GM21576 (cell line): ENCODE results near the gene PDPK1.
"Not testable (repeated sequence)": the region's sequence is repeated elsewhere in the genome, so short reads cannot be mapped to it uniquely, and the experiment has no call there.

Source experiments
- ATAC-seq: cut with Tn5 transposase; IDR thresholded peaks from one replicate; pipeline ENCODE4 v1.9.1; 2021; ENCODE audit warnings: mild to moderate bottlenecking, moderate library complexity; ENCODE audit not compliant: unreplicated experiment

Gene PDPK1

DNA sequence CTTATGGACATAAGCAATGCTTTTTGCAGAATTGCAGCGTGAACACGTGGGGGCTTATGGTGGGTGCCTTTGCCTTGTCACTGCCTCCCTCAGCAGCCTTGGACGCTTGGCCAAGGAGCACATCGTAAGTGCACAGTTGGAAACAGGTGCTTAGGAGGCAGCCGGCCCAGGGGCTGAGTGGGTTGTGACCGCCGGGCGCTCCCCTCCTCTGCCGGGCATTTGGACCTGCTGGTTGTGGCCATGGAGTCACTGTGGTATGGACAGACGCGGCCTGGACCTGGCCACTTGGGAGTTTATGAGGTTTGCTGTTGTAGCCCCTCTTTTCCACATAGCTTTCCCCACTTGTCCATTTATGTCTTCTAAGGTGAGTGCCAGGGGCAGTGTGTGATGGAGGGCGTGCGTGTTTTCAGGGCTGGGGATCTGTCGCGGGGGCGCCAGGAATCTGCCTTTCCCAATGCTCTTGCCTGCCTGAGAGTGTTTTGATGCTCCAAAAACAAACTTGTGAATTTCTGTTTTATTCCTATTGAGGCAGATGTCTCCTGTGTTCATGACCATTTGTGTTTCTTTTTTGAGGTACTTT lies 49.2 kb downstream of the PDPK1 start:
- ATAC-seq: no peak

DNA sequence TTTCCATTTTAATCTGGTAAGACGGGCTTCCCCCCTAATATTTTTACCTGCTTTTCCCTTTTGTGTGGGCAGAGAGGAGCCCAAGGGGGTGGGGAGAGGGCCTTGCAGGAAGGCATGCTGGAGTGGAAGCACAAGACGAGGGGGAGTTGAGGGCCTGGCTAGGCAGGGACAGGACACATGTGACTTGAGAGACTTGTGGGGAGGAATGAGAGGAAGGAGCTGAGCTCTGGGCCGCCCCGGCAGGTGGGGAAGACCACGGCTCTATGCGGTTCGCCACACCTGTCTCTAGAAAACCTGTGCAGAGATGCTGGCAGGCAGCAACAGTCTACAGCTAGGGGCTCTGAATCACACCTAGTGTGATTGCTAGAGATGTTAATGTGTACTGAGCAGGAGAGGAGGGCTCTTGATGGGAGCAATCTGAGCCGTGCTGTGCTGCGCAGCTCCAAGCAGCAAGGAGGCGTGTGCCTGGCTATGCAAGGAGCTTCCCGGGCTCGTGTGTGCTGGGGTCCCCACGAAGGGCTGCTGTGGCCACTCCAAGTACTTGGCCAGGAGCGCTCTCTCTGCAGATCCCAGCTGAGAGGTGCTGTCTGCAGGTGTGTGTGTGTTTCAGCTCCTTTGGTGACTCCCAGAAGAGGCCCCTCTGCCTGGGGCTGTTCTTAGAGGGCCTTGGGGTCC lies 50.2 kb downstream of the PDPK1 start:
- ATAC-seq: no peak

DNA sequence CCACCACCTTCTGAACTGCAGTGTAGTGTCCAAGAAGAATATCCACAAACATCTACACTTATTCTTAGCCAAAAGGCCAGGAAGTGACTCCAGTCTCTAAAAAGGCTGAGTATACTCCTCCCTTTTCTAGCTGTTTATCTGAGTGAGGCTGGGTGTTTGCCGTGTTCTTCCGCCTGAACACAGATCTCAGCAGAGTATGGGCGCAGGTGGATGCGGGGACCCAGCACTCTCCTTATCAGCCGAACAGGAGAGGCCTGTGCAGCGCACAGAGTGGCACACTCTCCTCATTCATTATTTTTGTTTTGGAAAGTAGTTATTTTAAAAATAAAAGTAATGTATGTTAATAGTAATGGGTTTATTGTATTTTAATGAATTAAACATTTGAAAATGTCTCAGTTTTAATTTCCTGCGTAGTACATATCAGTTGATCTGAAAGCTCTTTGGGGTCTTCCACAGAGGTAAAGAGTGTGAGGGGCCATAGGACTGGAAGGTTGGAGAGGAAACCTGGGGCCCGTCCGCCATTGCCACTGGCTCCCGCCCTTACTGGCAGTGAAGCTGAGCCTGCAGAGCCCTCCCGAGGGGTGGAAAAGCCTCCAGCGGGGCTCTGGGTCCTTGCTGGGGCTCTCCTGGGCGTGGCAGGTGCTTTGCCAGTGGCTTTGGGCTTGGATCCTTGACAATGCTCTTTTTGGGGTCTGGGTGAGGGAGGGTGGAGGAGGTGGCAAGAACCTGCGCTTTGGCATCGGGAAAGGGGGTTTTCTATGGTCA lies 53.8 kb downstream of the PDPK1 start:
- no peak for ATAC-seq

DNA sequence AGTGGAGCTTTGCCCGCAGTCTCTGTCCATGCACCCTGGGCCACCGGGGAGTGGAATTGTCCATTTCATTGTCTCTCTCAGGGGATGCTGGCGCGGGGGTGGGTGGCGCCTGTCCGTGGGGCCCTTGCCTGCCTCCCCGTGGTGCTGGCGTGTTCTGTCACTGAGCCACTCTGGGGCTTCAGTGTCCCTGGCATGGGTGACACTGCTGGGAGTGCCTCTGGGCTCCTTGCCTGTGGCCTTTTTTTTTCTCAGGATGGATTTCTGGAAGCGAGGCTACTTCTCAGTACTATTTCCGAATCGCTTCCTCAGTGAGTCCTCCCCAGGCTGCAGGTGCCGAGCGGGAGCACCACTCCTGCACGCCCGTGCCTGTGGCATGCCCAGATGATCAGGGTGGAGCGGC lies 55.0 kb downstream of the PDPK1 start:
- no peak for ATAC-seq

DNA sequence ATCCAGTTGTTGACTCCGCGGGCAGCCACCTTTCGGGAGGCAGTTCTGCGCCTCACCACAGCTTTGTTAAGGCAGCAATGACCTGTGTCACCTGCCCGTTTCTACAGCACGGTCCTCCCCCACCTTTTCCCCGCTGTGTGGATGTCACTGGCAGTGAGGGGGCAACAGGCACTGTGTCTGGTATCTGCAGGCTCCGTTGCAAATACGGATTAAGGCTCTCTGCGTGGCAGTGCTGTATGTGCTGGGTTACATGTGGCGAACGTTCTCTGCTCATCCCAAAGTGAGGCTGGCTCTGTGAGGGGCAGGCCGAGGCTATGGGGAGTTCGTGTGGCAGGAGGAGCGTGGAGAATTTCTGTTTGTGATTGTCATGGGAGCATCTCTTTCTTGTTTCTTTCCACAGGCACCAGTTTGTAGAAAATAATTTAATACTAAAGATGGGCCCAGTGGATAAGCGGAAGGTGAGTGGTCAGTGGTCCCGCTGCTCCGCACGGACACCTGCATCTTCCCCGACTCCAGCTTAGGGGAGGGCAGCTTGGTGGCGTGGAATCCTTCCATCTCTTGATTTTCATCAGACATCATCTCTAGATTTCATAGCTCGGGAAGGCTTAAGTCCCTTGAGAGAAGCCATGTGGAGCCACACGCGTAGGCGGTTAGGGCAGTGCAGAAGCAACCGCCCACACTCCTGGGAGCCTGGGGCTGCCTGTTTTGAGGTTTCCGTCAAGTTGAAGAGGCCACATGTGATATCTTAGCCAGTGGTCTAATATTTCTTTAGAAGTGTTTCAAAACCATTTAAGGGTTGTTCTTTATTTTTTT lies 57.8 kb downstream of the PDPK1 start:
- no peak for ATAC-seq

DNA sequence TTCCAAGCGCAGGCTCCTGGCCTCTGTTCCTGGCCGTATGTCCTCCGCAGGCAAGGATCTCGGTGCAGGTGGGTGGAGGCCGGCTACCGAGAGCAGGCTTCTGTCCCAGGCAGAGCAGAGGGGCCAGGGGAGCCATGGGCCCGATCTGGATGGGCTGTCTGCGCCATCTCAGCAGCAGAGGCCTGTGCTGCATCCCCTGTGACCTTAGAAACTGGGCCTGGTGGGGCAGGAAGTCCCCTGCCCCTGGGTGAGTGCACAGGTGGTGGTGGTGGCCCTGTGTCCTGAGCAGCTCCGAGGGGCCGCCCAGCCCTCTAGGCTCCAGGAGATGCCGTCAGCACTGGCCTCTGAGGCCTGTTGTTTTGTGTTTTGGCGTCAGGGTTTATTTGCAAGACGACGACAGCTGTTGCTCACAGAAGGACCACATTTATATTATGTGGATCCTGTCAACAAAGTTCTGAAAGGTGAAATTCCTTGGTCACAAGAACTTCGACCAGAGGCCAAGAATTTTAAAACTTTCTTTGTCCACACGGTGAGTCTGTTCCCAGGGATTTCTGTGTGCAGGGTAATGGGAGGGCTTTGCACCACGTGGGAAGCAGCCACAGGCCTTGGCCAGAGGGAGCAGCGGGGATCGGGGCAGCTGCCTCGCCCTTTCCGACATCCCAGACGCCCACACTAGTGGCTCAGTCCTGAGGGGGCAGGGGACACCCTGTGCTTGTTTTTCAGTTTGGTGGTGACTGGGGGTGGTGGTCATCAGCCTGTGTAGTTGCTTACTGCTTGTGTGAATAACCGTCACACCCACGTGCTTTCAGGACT lies 59.1 kb downstream of the PDPK1 start:
- ATAC-seq: no peak

DNA sequence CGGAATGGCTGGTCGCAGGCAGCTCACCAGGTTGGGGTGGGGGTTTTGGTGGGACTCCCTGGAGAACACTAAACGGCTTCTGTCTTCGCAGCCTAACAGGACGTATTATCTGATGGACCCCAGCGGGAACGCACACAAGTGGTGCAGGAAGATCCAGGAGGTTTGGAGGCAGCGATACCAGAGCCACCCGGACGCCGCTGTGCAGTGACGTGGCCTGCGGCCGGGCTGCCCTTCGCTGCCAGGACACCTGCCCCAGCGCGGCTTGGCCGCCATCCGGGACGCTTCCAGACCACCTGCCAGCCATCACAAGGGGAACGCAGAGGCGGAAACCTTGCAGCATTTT lies 59.7 kb downstream of the PDPK1 start:
- ATAC-seq: no peak

DNA sequence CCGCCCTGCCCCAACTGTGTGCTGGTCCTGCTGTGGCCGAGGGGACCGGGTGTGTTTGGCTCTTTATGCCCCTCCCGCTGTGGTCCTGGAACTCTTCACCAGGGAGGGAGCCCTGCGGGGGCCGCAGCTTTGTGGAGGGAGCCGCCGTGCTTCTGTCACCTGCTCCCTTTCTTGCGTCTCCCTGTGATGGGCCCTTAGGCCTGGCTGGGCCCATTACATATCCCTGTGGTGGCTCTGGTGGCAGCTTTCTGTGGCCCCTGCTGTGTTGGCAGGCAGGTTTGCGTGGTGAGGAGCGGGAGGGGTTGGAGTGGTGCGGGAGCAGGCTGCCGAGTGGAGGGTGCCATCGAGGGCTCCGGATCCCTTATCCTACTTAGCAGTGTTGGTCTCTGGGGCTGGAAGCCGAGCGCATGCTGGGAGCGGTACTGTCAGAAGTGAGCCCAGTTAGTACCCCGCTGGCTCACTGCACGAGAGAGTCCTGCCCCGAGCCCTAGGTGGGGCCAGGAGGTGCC lies 60.4 kb downstream of the PDPK1 start:
- no peak for ATAC-seq

DNA sequence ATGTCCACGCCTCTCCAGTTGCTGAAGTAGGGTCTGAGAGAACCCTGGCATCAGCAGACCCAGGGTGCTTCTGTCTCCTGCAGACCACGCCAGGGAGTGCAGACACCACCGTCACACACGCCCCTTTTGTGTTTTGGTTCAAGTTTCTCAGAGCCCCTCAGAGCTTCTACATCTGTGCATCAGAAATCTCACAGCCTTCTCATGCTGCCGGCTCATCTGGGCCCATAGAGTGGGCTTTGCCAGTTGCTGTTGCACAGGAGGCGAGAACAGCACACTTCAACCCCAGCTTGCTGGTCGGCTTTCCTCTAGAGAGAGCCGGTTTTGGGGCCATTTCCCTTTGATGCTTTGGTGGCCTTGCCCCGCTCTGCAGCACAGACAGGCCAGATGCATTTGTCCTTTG lies 60.9 kb downstream of the PDPK1 start:
- no peak for ATAC-seq

DNA sequence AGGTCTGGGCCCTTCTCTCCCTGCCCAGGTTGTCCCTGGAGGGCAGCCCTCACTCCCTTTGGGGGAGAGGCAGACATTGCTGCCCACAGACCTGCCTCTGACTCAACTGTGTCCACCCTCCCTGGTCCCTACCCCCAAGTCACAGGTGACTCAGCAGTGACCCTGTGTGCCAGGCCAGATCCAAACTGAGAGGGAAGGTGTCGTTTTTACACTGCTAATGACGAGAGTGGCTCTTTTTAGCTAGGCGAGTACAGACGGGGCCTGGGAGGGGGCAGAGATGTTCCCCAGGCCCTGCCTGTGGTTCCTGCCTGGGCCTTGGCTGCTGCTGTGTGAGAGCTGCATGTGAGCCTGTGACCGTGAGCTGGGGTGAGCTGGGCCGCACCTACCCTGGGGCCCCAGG lies 61.3 kb downstream of the PDPK1 start:
- ATAC-seq: not testable (repeated sequence)

DNA sequence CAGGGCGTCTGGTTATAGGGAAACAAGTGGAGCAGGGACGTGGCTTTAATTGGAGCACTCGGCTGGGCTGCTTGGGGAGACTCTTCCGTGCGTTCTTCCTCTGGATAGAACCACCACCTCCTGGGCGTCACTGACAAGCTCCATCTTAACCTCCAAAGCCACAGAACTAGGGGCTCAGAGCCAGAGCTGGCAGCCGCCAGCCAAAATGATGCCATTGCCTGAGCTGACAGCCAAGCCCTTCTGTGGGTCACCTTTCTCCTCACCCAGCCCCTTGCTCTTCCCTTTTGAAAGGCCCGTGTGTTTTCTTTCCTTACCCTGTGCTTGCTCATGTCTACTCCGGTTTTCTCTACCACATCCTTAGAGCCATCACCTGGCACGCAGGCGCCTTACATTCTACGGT lies 62.0 kb downstream of the PDPK1 start:
- ATAC-seq: not testable (repeated sequence)

DNA sequence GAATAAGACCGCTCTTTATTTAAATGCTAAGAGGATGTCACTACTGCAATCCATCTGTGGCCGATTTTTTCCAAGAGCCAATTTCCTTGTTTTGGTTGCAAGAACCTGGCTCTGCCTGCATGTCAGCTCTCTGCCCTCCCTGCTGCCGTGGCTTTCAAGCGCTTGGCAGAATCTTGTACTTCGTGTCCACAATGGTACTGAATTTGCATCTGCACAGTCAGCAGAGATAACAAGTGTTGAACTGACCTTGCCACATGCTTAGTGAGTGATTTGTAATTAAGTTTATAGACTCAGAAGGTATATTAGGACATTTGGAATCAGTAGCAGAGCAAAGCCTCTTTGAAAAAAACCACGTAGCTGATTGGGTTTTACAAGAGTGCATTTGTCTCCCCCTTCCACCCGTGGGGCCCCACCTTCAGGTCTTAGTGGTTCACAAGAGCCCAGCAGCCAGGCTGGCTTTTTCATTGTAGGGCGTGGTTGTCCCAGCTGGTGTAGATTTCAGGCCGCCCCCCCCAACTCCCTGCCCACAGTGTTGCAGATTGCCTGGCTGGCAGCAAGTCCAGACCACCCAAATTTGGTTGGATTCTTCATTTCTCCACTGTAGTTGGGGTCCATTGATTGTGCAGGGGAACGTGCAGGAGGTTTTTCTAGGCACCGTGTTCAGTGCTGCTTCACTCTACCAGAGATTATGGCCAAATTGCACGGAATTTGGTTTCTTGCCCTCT lies 63.6 kb downstream of the PDPK1 start:
- not testable (repeated sequence) for ATAC-seq

DNA sequence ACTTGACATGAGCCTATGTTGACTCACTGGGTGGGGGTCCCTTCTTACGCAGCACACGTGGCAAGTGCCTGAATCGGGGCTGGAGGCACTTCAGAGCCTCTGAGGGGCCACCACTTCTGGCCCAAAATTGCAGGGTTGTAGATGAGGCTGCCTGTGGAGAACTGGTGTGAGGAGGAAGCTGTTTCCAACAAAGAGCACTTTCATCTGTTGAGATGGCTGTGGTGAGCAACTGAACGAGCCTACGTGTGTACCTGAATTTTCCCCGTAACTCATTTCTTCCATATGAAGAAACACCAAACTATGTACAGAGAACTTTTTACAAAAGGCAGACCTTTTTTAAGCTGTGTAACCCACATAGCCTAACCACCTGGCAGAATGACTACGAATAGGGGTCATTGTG lies 64.4 kb downstream of the PDPK1 start:
- ATAC-seq: not testable (repeated sequence)

DNA sequence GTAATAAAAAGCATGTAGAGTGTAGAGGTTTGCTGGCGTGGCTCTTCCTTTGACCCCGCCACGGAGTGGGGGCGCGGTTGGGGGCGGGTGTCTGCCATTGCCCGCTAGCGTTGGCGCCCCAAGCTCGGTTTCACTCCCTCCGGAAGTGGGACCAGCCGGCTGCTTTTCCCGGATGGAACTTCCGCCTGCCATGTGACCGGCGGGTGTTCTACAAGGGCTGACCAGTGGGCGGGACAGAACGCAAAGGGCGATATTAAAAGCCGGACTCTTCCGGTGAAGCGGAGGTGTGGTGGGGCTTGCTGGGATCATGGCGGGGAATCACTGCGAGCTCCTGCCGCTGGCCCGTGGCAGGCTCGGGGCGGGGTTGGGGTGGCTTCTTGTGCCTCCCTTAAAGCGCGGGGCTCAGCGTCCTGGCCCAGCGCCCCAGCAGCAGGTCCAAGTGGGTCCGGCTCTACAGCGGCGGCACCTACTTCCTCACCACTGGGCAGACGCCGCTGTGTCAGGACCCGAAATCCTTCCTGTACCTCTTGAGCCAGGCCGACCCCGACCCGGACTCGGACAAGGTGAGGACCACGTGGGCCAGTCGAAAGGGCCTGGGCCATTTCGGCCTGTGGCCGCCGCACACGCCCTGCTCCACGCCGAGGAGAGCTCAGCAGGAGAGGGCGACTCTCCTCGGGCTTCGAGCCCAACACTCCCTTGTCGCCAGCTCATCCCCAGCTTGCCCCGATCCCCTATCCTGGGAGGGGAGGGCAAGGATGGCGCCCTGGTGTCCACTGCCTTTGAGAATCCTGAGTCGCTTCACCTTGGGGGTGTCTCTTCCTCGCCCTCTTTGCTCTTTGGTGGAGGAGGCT lies 65.6 kb downstream of the PDPK1 start:
- peak; percentile 57 for ATAC-seq

DNA sequence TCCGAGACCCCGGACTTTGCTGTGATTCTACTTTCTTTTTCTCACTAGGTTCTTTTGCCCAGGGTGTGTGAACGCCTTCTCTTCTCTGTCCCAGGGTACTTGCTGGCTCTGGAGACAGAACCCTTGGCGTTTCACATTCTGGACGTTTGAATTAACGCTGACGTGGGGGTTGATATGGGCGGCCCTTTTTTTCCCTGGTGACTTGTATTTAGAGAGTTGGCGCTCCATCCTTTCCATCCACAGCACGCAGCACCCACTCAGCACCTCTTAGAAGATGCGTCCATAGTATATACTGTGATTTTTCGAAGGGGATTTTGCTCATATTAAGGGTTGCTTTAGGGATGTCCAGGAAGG lies 66.2 kb downstream of the PDPK1 start:
- ATAC-seq: not testable (repeated sequence)

DNA sequence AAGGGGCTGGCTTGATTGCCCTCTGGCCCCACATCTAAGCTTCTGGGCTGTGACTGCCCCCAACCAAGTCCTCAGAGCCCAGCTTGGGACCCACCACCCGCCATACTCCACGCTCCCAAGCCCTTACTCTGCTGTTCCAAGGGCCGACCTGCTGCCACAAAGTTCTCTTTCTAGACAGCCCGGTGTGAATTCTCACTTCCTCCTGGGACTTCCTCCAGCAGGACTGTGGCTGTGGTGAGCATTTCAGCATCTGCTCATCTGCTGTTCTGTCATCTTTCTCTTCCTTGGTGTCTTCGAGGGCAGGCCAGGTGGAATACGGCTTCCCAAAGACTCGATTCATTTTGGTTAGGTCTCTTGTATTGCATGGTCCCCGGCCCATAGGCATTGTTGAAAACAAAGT lies 69.0 kb downstream of the PDPK1 start:
- not testable (repeated sequence) for ATAC-seq

DNA sequence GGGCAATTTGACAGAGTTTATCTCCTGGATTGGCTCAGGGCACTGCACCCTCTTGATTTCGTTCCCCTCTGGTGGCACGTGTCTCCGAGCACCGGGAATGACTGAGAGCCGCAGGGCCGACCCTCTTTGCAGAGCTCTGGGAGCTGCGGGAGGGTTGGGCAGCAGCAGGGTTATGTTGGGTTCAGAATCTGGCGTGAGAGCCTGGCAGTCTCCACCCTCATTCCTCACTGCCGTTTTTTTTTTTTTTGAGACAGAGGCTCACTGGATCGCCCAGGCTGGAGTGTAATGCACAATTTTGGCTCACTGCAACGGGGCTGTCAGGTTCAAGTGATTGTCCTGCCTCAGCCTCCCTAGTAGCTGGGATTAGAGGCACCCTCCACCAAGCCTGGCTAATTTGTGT lies 71.5 kb downstream of the PDPK1 start:
- not testable (repeated sequence) for ATAC-seq

DNA sequence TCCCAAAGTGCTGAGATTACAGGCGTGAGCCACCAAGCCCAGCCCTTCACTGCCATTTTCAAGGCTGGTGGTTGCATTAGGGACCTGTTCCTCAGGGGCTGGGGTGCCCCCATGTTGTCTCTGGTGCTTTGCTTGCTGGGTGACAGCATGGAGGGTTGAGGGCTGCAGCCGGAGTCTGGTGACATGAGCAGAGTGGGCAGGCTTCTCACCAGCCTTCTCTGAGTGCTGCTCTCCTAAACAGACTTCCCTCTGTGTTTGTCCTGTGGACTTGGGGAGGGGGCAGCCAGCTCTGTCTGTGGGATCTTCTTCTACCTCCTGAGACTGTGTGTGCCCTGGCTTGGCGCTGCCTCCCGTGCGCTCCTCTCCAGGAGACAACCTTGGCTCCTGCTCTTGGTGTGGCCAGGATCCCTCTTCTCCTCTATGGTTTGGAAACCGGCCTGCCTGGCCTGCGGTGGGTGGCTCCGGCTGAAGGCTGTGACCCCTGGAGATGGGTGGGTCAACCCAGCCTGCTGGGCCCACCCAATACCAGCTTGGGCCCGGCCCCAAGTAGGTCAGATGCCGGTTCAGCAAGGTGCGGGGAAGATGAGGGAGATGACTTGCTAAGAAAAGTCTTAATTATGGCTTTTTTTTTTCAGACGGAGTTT lies 72.1 kb downstream of the PDPK1 start:
- ATAC-seq: no peak
